ENCODE results near the gene FOXF2. TPM values are rescaled to one million over a fixed set of nuclear protein-coding genes. Genes with fewer than 3 reads are reported as not detected.

FOXF2 gene
- total RNA-seq, 1 experiment from 2014 or later, result 8.0 TPM

DNA sequence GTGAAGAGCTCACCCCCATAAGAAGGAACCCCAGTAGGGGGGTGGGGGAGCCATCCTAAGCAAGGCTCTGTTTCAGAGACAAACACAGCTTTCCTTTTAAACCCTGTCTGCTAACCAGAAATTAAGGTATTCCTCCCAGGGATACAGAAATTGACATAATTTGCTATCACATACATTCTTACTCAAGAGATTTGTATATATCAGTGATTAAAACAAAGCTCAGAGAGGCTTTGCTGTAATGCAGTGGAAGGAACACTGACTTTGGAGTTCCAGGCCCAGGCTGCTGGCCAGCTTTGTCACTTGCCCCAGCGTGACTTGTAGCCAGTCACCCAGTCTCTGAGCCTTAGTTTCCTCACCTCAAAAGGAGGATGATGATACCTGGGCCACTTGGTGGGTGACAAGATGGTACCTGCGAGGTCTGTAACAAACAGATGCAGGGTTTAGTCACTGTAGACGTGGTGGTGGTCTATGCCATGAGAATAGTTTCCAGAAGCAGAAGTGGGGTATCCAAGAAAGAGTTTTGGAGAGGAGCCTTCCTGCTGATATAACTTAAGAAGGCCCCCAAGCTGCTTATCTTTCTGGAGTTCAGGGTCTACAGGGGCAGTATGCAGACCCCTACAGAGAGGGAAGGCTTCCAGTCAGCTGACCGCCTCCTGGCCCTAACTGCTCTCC, 3.2 kb upstream of the FOXF2 start:
- H3K4me1 Mint-ChIP-seq (ENCODE audit: insufficient read depth, unreplicated experiment), result peaks cover under 1% of the 10 kb centered on the region
- H3K27ac Mint-ChIP-seq (ENCODE audit: low read depth, unreplicated experiment), result no peak overlapping the region
- ChIA-PET POLR2A (interaction anchor here (1.7 kb wide), 1 partner anchor 10 kb away, joined by 4 read pairs; no protein-coding TSS in a partner anchor), CTCF (interaction anchor here (0.6 to 2.8 kb wide), 10 partner anchors 11 to 1195 kb away, joined by 3 to 21 read pairs (median 4); no protein-coding TSS in a partner anchor)
- peaks cover 7% of the 10 kb centered on the region for H3K36me3 Mint-ChIP-seq (ENCODE audit: insufficient read depth, unreplicated experiment)
- intact Hi-C loops (cut with micrococcal nuclease), result no loop called here
- TF ChIP-seq, protein P1, sequence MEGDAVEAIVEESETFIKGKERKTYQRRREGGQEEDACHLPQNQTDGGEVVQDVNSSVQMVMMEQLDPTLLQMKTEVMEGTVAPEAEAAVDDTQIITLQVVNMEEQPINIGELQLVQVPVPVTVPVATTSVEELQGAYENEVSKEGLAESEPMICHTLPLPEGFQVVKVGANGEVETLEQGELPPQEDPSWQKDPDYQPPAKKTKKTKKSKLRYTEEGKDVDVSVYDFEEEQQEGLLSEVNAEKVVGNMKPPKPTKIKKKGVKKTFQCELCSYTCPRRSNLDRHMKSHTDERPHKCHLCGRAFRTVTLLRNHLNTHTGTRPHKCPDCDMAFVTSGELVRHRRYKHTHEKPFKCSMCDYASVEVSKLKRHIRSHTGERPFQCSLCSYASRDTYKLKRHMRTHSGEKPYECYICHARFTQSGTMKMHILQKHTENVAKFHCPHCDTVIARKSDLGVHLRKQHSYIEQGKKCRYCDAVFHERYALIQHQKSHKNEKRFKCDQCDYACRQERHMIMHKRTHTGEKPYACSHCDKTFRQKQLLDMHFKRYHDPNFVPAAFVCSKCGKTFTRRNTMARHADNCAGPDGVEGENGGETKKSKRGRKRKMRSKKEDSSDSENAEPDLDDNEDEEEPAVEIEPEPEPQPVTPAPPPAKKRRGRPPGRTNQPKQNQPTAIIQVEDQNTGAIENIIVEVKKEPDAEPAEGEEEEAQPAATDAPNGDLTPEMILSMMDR (IDR thresholded peaks at IDR 0.05; ENCODE audit: unreplicated experiment), result no peak
- H3K9me3 Mint-ChIP-seq (ENCODE audit: unreplicated experiment), result no peaks in the 10 kb centered on the region
- BruUV-seq (replicated peaks), result no TSS peak
- DNase-seq (ENCODE audit: unreplicated experiment), result no peak
- H3K4me3 Mint-ChIP-seq (ENCODE audit: unreplicated experiment), result no peak overlapping the region
- H3K27me3 Mint-ChIP-seq (ENCODE audit: insufficient read depth, unreplicated experiment), result peaks cover 3% of the 10 kb centered on the region

DNA sequence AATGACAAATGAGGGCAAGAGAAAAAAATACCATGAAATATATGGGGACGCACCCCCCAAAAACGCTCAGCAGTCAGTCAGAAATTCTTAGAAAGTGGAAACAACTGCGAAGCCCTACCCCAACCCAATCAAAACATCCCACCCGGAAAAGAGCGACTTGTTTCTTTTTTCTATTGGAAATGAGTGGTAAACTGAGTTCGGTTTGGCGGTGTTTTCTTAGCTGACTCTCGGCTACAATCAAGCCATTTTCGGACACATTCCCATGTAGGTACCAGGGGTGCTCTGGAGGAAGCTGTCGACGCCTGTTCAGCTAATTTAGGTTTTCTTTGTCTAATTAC, 1.9 kb upstream of the FOXF2 start:
- Mint-ChIP-seq H3K36me3 (ENCODE audit: insufficient read depth, unreplicated experiment) (peaks cover 7% of the 10 kb centered on the region), H3K4me3 (ENCODE audit: unreplicated experiment) (no peak overlapping the region), H3K9me3 (ENCODE audit: unreplicated experiment) (no peaks in the 10 kb centered on the region), H3K27me3 (ENCODE audit: insufficient read depth, unreplicated experiment) (no peaks in the 10 kb centered on the region), H3K27ac (ENCODE audit: low read depth, unreplicated experiment) (no peak overlapping the region), H3K4me1 (ENCODE audit: insufficient read depth, unreplicated experiment) (peaks cover 11% of the 10 kb centered on the region)
- intact Hi-C loops (cut with micrococcal nuclease), result no loop called here
- DNase-seq (ENCODE audit: unreplicated experiment), result no peak
- POLR2A ChIA-PET, result interaction anchor here (0.7 to 1.7 kb wide), 2 partner anchors 9 to 583 kb away, joined by 3 to 4 read pairs; no protein-coding TSS in a partner anchor
- BruUV-seq (replicated peaks), result no TSS peak
- TF ChIP-seq, protein P1 (IDR thresholded peaks at IDR 0.05; ENCODE audit: unreplicated experiment), result no peak
- CTCF ChIA-PET, result interaction anchor here (1.0 to 2.8 kb wide), 5 partner anchors 9 to 795 kb away, joined by 3 to 21 read pairs (median 7); no protein-coding TSS in a partner anchor

DNA sequence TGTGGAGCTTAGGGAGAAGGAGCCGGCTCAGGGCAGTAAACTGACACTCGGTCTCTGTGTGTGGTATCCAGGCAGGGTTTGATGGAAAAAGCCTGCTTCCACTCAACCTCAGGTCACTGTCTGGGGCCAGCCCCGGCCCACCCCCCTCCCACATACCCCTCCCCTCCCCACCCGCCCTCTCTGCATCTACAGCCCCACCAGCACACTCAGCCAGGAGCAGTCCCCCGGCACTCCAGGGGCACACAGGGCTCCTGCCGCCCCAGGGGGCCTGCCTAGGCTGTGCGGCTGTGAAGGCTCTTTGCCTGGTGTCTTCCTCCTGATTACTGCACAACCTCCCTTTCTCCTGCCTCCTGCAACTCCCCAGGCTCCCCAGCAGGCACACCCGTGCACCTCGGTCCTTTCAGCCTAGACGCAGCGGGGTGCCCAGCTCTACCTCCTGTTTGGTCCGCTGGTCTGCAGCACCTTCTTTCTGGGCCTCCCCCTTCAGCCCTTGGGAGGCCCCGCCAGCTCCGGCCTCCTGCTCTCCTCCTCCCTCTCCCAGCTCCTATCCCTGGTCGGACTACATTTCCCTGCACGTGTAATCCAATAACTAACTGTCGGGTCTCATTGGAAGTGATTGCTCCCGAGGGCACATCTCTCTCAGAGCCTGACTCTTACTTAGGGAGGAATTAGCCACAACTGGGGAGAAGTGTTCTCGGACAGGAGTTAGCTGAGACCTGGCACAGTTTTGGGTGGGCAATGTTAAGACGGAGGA, 1.3 kb upstream of the FOXF2 start:
- intact Hi-C loops (cut with micrococcal nuclease), result loop anchor here (2.0 kb wide), 1 partner anchor 665 kb away; no protein-coding TSS in a partner anchor

More for the DNA sequence above, 1.3 kb upstream of the FOXF2 start:
- peak overlapping the region; percentile 79 for H3K4me3 Mint-ChIP-seq (ENCODE audit: unreplicated experiment)
- no peaks in the 10 kb centered on the region for H3K9me3 Mint-ChIP-seq (ENCODE audit: unreplicated experiment)
- ChIA-PET POLR2A (interaction anchor here (0.7 kb wide), 1 partner anchor 583 kb away, joined by 3 read pairs; no protein-coding TSS in a partner anchor), CTCF (interaction anchor here (1.0 to 2.8 kb wide), 5 partner anchors 9 to 795 kb away, joined by 3 to 21 read pairs (median 7); no protein-coding TSS in a partner anchor)
- H3K36me3 Mint-ChIP-seq (ENCODE audit: insufficient read depth, unreplicated experiment), result peaks cover 7% of the 10 kb centered on the region
- no peaks in the 10 kb centered on the region for H3K27me3 Mint-ChIP-seq (ENCODE audit: insufficient read depth, unreplicated experiment)
- DNase-seq (ENCODE audit: unreplicated experiment), result no peak
- peaks cover 12% of the 10 kb centered on the region for H3K4me1 Mint-ChIP-seq (ENCODE audit: insufficient read depth, unreplicated experiment)
- no peak overlapping the region for H3K27ac Mint-ChIP-seq (ENCODE audit: low read depth, unreplicated experiment)
- BruUV-seq (replicated peaks), result no TSS peak
- TF ChIP-seq, protein P1 (IDR thresholded peaks at IDR 0.05; ENCODE audit: unreplicated experiment), result no peak

Data from MCF 10A (cell line).